ENCODE results near the gene LMO7.

LMO7 gene

DNA sequence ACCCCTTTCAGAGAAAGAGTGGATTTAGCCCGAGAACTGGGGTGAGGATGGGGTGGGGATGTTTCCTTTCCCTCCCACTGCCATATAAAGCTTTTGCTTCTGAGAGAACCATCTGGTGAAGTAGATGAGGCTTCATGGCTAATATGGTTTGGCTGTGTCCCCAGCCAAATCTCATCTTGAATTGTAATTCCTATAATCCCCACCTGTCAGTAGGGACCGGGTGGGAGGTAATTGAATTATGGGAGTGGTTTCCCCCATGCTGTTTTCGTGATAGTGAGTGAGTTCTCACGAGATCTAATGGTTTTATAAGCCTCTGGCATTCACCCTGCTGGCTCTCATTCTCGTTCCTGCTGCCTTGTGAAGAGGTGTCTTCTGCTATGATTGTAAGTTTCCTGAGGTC, 270.9 kb downstream of the LMO7 start:
- Histone ChIP-seq H3K27me3 (ENCODE audit: insufficient read depth, poor library complexity, severe bottlenecking) (peaks cover 28% of the 10 kb centered on the region), H3K27ac (replicated peaks) (no peak overlapping the region), H3K4me3 (replicated peaks; ENCODE audit: insufficient read depth, low read length) (no peak overlapping the region)
- TF ChIP-seq, protein P1, sequence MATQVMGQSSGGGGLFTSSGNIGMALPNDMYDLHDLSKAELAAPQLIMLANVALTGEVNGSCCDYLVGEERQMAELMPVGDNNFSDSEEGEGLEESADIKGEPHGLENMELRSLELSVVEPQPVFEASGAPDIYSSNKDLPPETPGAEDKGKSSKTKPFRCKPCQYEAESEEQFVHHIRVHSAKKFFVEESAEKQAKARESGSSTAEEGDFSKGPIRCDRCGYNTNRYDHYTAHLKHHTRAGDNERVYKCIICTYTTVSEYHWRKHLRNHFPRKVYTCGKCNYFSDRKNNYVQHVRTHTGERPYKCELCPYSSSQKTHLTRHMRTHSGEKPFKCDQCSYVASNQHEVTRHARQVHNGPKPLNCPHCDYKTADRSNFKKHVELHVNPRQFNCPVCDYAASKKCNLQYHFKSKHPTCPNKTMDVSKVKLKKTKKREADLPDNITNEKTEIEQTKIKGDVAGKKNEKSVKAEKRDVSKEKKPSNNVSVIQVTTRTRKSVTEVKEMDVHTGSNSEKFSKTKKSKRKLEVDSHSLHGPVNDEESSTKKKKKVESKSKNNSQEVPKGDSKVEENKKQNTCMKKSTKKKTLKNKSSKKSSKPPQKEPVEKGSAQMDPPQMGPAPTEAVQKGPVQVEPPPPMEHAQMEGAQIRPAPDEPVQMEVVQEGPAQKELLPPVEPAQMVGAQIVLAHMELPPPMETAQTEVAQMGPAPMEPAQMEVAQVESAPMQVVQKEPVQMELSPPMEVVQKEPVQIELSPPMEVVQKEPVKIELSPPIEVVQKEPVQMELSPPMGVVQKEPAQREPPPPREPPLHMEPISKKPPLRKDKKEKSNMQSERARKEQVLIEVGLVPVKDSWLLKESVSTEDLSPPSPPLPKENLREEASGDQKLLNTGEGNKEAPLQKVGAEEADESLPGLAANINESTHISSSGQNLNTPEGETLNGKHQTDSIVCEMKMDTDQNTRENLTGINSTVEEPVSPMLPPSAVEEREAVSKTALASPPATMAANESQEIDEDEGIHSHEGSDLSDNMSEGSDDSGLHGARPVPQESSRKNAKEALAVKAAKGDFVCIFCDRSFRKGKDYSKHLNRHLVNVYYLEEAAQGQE (IDR thresholded peaks at IDR 0.05; ENCODE audit: insufficient replicate concordance, low read depth): no peak
- TF ChIP-seq GABPA (IDR thresholded peaks at IDR 0.05; ENCODE audit: low read depth): no peak
- TF ChIP-seq, protein P2, sequence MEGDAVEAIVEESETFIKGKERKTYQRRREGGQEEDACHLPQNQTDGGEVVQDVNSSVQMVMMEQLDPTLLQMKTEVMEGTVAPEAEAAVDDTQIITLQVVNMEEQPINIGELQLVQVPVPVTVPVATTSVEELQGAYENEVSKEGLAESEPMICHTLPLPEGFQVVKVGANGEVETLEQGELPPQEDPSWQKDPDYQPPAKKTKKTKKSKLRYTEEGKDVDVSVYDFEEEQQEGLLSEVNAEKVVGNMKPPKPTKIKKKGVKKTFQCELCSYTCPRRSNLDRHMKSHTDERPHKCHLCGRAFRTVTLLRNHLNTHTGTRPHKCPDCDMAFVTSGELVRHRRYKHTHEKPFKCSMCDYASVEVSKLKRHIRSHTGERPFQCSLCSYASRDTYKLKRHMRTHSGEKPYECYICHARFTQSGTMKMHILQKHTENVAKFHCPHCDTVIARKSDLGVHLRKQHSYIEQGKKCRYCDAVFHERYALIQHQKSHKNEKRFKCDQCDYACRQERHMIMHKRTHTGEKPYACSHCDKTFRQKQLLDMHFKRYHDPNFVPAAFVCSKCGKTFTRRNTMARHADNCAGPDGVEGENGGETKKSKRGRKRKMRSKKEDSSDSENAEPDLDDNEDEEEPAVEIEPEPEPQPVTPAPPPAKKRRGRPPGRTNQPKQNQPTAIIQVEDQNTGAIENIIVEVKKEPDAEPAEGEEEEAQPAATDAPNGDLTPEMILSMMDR (IDR thresholded peaks at IDR 0.05; ENCODE audit: insufficient read depth, low read length): no peak
- no peak for TF ChIP-seq POLR2AphosphoS5 (IDR thresholded peaks at IDR 0.05; ENCODE audit: low read depth)
- TF ChIP-seq SPI1 (IDR thresholded peaks at IDR 0.05; ENCODE audit: borderline replicate concordance, low read depth): no peak
- no peak for DNase-seq (ENCODE audit: low read depth in 1 of 2, low spot score in 1 of 2)

DNA sequence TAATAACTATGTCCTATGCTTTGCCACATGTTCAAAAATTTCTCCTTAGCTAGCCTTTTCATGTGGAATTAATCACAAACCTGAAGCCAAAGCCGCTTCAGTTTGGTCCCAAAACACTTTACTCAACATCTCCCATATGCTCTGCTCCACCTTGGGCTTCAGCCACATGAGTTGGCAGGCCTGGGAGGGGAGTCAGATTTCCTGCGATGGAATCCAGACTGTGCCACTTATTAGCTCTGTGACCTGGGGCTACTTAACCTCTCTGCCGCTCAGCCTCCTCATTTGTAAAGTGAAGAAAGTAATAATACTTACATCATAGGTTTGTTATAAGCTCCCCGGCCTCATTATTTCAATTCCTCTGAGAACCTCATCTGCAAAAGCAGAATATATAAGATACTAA, 272.0 kb downstream of the LMO7 start:
- no peak for DNase-seq (ENCODE audit: low read depth in 1 of 2, low spot score in 1 of 2)
- Histone ChIP-seq H3K27me3 (ENCODE audit: insufficient read depth, poor library complexity, severe bottlenecking) (peaks cover 30% of the 10 kb centered on the region), H3K4me3 (replicated peaks; ENCODE audit: insufficient read depth, low read length) (no peak overlapping the region), H3K27ac (replicated peaks) (no peak overlapping the region)
- TF ChIP-seq, protein P2 (IDR thresholded peaks at IDR 0.05; ENCODE audit: insufficient read depth, low read length): no peak
- TF ChIP-seq SPI1 (IDR thresholded peaks at IDR 0.05; ENCODE audit: borderline replicate concordance, low read depth) (no peak), GABPA (IDR thresholded peaks at IDR 0.05; ENCODE audit: low read depth) (no peak), POLR2AphosphoS5 (IDR thresholded peaks at IDR 0.05; ENCODE audit: low read depth) (no peak)
- TF ChIP-seq, protein P1 (IDR thresholded peaks at IDR 0.05; ENCODE audit: insufficient replicate concordance, low read depth): no peak
